DOHH2 (cell line): Measurements from ENCODE around the gene CREG2.

Source experiments
- EZH2phosphoT487 ChIP-seq: fragments of 200-600 bp; sonication (generic); IDR thresholded peaks from 2 replicates; pipeline ENCODE4 v1.6.1; 2017; ENCODE audit warnings: borderline replicate concordance, mild to moderate bottlenecking, antibody characterized with exemption, low read length, moderate library complexity, mixed read lengths
- TF ChIP-seq, protein P1 (sequence below): fragments of 200-600 bp; sonication (generic); IDR thresholded peaks from one replicate; pipeline ENCODE4 v1.5.1; 2014; ENCODE audit warnings: antibody characterized with exemption, mild to moderate bottlenecking, low read depth, low read length; ENCODE audit not compliant: poor library complexity, severe bottlenecking

DNA sequence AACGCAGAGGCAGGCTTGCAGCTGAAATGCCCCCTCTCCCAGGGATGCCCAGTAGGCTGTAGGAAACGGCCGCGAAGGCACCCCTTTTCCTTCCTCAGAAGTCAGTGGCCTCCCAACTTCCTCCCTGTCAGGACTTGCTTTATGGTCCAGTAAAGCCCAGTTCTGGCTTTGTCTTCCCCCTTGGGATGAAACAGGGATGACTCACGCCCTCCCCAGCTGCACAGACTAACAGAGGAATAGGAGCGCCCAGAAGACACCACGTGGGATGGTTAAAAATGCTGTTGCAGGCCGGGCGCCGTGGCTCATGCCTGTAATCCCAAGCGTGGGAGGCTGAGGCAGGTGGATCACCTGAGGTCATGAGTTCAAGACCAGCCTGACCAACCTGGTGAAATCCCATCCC is 6.9 kb downstream of the CREG2 start:
- TF ChIP-seq, protein P1, sequence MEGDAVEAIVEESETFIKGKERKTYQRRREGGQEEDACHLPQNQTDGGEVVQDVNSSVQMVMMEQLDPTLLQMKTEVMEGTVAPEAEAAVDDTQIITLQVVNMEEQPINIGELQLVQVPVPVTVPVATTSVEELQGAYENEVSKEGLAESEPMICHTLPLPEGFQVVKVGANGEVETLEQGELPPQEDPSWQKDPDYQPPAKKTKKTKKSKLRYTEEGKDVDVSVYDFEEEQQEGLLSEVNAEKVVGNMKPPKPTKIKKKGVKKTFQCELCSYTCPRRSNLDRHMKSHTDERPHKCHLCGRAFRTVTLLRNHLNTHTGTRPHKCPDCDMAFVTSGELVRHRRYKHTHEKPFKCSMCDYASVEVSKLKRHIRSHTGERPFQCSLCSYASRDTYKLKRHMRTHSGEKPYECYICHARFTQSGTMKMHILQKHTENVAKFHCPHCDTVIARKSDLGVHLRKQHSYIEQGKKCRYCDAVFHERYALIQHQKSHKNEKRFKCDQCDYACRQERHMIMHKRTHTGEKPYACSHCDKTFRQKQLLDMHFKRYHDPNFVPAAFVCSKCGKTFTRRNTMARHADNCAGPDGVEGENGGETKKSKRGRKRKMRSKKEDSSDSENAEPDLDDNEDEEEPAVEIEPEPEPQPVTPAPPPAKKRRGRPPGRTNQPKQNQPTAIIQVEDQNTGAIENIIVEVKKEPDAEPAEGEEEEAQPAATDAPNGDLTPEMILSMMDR: no peak
- no peak for TF ChIP-seq EZH2phosphoT487
